ENCODE measurements around the gene CPNE5. TPM values are rescaled to one million over a fixed set of nuclear protein-coding genes. Genes with fewer than 3 reads are reported as not detected.

Gene CPNE5
- total RNA-seq, 1 donor from 2014 or later, result 6.6 TPM

DNA sequence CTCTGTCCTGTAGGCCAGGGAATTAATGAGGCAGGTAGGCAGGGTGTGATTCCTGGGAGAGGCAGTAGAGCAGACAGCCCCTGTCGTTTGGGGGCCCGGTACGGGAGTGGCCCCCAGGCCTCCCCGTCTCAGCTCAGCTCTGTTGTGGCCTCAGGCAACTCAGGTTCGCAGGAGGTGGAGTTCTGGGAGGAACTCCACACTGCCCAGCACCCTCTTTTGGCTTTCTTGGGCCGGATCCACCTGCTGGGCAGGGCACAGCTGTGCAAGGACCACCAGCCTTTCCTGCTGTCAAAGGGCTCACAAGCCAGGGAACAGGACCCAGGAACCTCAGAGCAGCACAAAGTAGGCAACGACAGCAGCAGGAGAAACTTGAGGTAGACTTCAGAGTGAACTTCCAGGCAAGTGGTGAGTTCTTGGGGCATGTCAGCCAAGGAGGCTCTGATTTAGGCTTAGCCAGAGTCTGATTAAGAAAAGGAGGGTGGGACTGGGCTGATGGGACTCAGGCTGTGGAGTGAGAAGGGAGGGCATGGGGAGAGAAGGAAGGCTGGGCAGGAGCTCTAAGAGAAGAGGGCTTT is 104.7 kb downstream of the CPNE5 start:
- no peak overlapping the region for H3K4me3 ChIP-seq
- H3K4me1 ChIP-seq, result peaks cover 20% of the 10 kb centered on the region
- intact Hi-C loops (cut with DNase I), result loop anchor here (5.0 kb wide), 1 partner anchor 52 kb away; no protein-coding TSS in a partner anchor
- peak overlapping the region; percentile 85 for H3K27ac ChIP-seq
- no peak for DNase-seq (ENCODE audit: extremely low spot score in 2 of 2)
- no peak for TF ChIP-seq POLR2AphosphoS5 (IDR thresholded peaks at IDR 0.05; ENCODE audit: insufficient read depth in 1 of 2, low read depth in 1 of 2)
- no peak for TF ChIP-seq CTCF (IDR thresholded peaks at IDR 0.05)
- no peaks in the 10 kb centered on the region for H3K27me3 ChIP-seq
- H3K9me3 ChIP-seq, result no peaks in the 10 kb centered on the region
- no peaks in the 10 kb centered on the region for H3K36me3 ChIP-seq

- peaks cover 20% of the 10 kb centered on the region for H3K4me1 ChIP-seq
- no peak overlapping the region for H3K27ac ChIP-seq
- no peaks in the 10 kb centered on the region for H3K27me3 ChIP-seq
- no peaks in the 10 kb centered on the region for H3K9me3 ChIP-seq
- no peak for DNase-seq (ENCODE audit: extremely low spot score in 2 of 2)
- no peak for TF ChIP-seq POLR2AphosphoS5 (IDR thresholded peaks at IDR 0.05; ENCODE audit: insufficient read depth in 1 of 2, low read depth in 1 of 2)
- intact Hi-C loops (cut with DNase I), result no loop called here
- H3K36me3 ChIP-seq, result no peaks in the 10 kb centered on the region
- no peak overlapping the region for H3K4me3 ChIP-seq
These were observed 105.9 kb downstream of the CPNE5 start for GRCh38 chr6:36733300-36733699.

DNA sequence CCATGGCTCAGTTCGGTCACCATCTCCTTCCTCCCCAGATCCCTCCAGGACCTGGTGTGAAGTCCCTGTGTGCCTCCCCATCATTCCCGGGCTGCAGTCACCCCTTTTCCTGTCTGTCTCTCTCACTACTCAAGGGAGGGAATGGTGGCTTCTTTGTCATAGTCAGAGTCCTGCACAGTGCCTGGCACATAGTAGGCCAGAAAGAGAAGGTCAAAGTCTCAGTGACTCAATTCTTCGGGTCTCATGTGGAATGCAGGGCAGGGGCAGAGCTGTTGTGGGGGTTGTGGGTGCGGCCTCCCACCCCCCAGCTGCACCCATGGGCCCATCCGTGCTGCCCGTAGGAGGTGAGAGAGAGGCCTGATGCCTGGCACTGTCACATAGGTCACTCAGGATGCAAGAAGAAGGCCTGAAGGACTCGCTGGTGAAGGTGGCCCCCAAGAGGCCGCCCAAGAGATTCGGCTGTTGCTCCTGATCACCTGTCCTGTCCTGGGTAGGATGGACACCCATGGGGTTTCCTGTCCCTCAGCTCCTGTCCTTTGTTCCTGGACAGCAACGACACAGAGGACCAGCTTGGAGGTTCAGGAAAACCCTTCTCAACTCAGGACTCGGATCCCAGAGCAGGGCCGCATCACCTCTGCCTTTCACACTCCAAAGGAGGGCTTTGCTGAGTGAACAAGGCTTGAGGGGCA is 107.5 kb downstream of the CPNE5 start:
- DNase-seq (ENCODE audit: extremely low spot score in 2 of 2), result no peak
- intact Hi-C loops (cut with DNase I), result no loop called here
- H3K36me3 ChIP-seq, result no peaks in the 10 kb centered on the region

GRCh38 chr6:36730424-36731380 is 108.5 kb downstream of the CPNE5 start:
- DNase-seq (ENCODE audit: extremely low spot score in 2 of 2), result no peak
- Histone ChIP-seq H3K4me1 (peaks cover 15% of the 10 kb centered on the region), H3K9me3 (no peaks in the 10 kb centered on the region), H3K4me3 (no peak overlapping the region), H3K27ac (no peak overlapping the region), H3K27me3 (no peaks in the 10 kb centered on the region), H3K36me3 (no peaks in the 10 kb centered on the region)
- TF ChIP-seq POLR2AphosphoS5 (IDR thresholded peaks at IDR 0.05; ENCODE audit: insufficient read depth in 1 of 2, low read depth in 1 of 2) (no peak), POLR2A (IDR thresholded peaks at IDR 0.05) (no peak), CTCF (IDR thresholded peaks at IDR 0.05) (no peak)
- intact Hi-C loops (cut with DNase I), result no loop called here

More for the DNA sequence above, 107.5 kb downstream of the CPNE5 start:
- TF ChIP-seq POLR2A (IDR thresholded peaks at IDR 0.05) (no peak), POLR2AphosphoS5 (IDR thresholded peaks at IDR 0.05; ENCODE audit: insufficient read depth in 1 of 2, low read depth in 1 of 2) (no peak), CTCF (IDR thresholded peaks at IDR 0.05) (no peak)
- no peak overlapping the region for H3K27ac ChIP-seq
- peaks cover 20% of the 10 kb centered on the region for H3K4me1 ChIP-seq
- no peak overlapping the region for H3K4me3 ChIP-seq
- H3K9me3 ChIP-seq, result no peaks in the 10 kb centered on the region
- no peaks in the 10 kb centered on the region for H3K27me3 ChIP-seq

- no peak overlapping the region for H3K4me3 ChIP-seq
- no peak for TF ChIP-seq POLR2A (IDR thresholded peaks at IDR 0.05)
- TF ChIP-seq POLR2AphosphoS5 (IDR thresholded peaks at IDR 0.05; ENCODE audit: insufficient read depth in 1 of 2, low read depth in 1 of 2), result no peak
- no peak overlapping the region for H3K27ac ChIP-seq
- DNase-seq (ENCODE audit: extremely low spot score in 2 of 2), result no peak
- H3K36me3 ChIP-seq, result no peaks in the 10 kb centered on the region
- no peaks in the 10 kb centered on the region for H3K27me3 ChIP-seq
- intact Hi-C loops (cut with DNase I), result no loop called here
- no peaks in the 10 kb centered on the region for H3K4me1 ChIP-seq
- H3K9me3 ChIP-seq, result no peaks in the 10 kb centered on the region
These were observed 110.1 kb downstream of the CPNE5 start for GRCh38 chr6:36729161-36729524.

Measured in vagina (tissue), 2 donors.